NOMO-1 treated with DMSO at 0.1 percent for 48 hours (cell line): Measurements from ENCODE around the gene WDR18.

ENCODE experiments used
- DNase-seq: peaks from one replicate; lab custom pipeline; 2025; ENCODE audit not compliant: unreplicated experiment; lab: John Stamatoyannopoulos, UW

WDR18 gene

GRCh38 chr19:1041272-1041834 lies 57.2 kb downstream of the WDR18 start:
- DNase-seq: no peak

- no peak for DNase-seq
Measured at GRCh38 chr19:1041835-1042685, 57.9 kb downstream of the WDR18 start.

- no peak for DNase-seq
Measured at GRCh38 chr19:1042689-1043511, 58.8 kb downstream of the WDR18 start.
